ENCODE measurements around the gene UBAP2L.

DNA sequence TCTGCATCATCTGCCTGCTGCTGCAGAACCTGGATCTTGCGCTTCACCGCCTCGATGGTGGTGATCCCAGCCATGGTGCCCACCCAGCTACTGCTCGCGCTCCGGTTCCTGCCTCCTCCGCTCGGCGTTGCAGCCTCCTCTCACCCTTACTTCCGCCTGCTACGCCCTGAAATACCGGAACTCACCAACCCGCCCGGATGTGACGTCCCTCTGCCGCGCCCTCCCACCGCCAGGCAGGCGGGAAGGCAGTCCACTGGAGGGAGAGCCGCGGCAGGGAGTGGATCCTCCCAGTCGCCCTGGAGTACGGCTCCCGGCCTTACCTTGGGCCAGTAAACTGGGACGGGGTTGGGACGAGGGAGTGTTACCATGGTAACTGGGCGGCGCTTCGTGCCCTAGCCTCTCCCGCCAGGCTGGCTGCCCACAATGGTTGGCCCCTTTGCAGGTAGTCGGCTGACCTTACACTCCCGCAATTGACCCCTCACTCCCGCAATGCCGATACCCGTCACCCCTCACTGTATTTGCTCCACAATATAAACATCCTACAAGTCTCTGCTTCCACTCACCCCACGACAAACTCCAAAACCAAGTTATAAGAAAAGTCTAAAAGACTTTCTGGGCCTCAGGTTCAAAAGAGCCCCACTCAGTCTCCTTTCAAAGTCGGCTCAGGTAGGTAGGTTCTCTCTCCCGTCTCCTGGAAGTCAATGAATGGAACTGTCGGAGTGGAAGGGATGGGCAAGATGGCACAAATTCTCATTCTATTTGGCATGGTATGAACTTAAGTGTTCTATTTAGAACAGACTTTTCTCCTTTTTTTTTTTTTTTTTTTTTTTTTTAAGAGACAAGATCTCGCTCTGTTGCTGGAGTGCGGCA is 37.5 kb upstream of the UBAP2L start:
- peak in 3 of 5 experiments; percentile 14 to 70 (median 65) for TF ChIP-seq CTCF (IDR thresholded peaks at IDR 0.05)
- peak; percentile 95 to 97 for TF ChIP-seq POLR2A (IDR thresholded peaks at IDR 0.05)
